ENCODE measurements around the gene LIF. TPM values are rescaled to one million over a fixed set of nuclear protein-coding genes. Genes with fewer than 3 reads are reported as not detected.

Gene LIF
- not detected for polyA plus RNA-seq (ENCODE audit: low read depth in 6 of 6)

GRCh38 chr22:30245985-30246813 is at the start of gene LIF:
Gene LIF (minus strand): TSS chr22:30246759. CDS start chr22:30246695, 64 bp downstream.
- Mint-ChIP-seq H3K36me3 (peaks cover 0 to 8% of the 10 kb centered on the region in 2 donors), H3K27ac (peak within 1 kb of the TSS in 1 of 6 donors; percentile 71), H3K27me3 (peaks cover 28 to 60% (median 47%) of the 10 kb centered on the region in 3 donors), H3K4me1 (peaks cover 19 to 28% (median 22%) of the 10 kb centered on the region in 3 donors), H3K4me3 (peak within 1 kb of the TSS; percentile 65 to 84 (median 78)), H3K9me3 (no peaks in the 10 kb centered on the region)
- peak; percentile 23 for DNase-seq
- peak; percentile 88 to 89 for ATAC-seq (ENCODE audit: low read depth in 2 of 2)

- H3K4me3 Mint-ChIP-seq, result no peak overlapping the region
- H3K4me1 Mint-ChIP-seq, result peaks cover 29 to 41% (median 36%) of the 10 kb centered on the region in 3 donors
- DNase-seq, result no peak
- H3K36me3 Mint-ChIP-seq, result peaks cover 5 to 16% of the 10 kb centered on the region in 2 donors
- H3K27me3 Mint-ChIP-seq, result no peaks in the 10 kb centered on the region
- ATAC-seq (ENCODE audit: low read depth in 2 of 2), result no peak
- H3K27ac Mint-ChIP-seq, result peak overlapping the region in 1 of 6 donors; percentile 70
- H3K9me3 Mint-ChIP-seq, result no peaks in the 10 kb centered on the region
Observed at GRCh38 chr22:30296324-30296723, 49.8 kb upstream of the LIF start.

GRCh38 chr22:30295576-30295975 is 49.0 kb upstream of the LIF start:
- Mint-ChIP-seq H3K36me3 (peaks cover 5 to 16% of the 10 kb centered on the region in 2 donors), H3K27ac (peak overlapping the region in 2 of 6 donors; percentile 52 to 83), H3K9me3 (no peaks in the 10 kb centered on the region), H3K4me3 (no peak overlapping the region), H3K4me1 (peaks cover 25 to 39% (median 36%) of the 10 kb centered on the region in 3 donors), H3K27me3 (no peaks in the 10 kb centered on the region)
- DNase-seq, result no peak
- no peak for ATAC-seq (ENCODE audit: low read depth in 2 of 2)

GRCh38 chr22:30294830-30295229 is 48.3 kb upstream of the LIF start:
- Mint-ChIP-seq H3K36me3 (peaks cover 5 to 16% of the 10 kb centered on the region in 2 donors), H3K9me3 (no peaks in the 10 kb centered on the region), H3K27me3 (no peaks in the 10 kb centered on the region), H3K4me1 (peaks cover 30 to 40% (median 39%) of the 10 kb centered on the region in 3 donors), H3K4me3 (no peak overlapping the region), H3K27ac (no peak overlapping the region)
- DNase-seq, result no peak
- no peak for ATAC-seq (ENCODE audit: low read depth in 2 of 2)

GRCh38 chr22:30294066-30294465 is 47.5 kb upstream of the LIF start:
- Mint-ChIP-seq H3K27ac (peak overlapping the region in 2 of 6 donors; percentile 23 to 82), H3K36me3 (peaks cover 5 to 16% of the 10 kb centered on the region in 2 donors)

GRCh38 chr22:30293026-30293425 is 46.5 kb upstream of the LIF start:
- ATAC-seq (ENCODE audit: low read depth in 2 of 2), result no peak
- Mint-ChIP-seq H3K36me3 (peaks cover 5 to 16% of the 10 kb centered on the region in 2 donors), H3K9me3 (no peaks in the 10 kb centered on the region), H3K27ac (peak overlapping the region in 3 of 6 donors; percentile 42 to 63 (median 53)), H3K4me3 (no peak overlapping the region), H3K4me1 (peaks cover 27 to 44% (median 37%) of the 10 kb centered on the region in 3 donors), H3K27me3 (no peaks in the 10 kb centered on the region)
- DNase-seq, result no peak

More at GRCh38 chr22:30294066-30294465, 47.5 kb upstream of the LIF start:
- H3K27me3 Mint-ChIP-seq, result no peaks in the 10 kb centered on the region
- H3K9me3 Mint-ChIP-seq, result no peaks in the 10 kb centered on the region
- DNase-seq (no peak), ATAC-seq (ENCODE audit: low read depth in 2 of 2) (no peak)
- peaks cover 30 to 44% (median 41%) of the 10 kb centered on the region in 3 donors for H3K4me1 Mint-ChIP-seq
- no peak overlapping the region for H3K4me3 Mint-ChIP-seq

GRCh38 chr22:30292069-30292970 is 45.8 kb upstream of the LIF start:
- H3K27ac Mint-ChIP-seq, result peak overlapping the region in 3 of 6 donors; percentile 42 to 82 (median 61)
- ATAC-seq (ENCODE audit: low read depth in 2 of 2) (no peak), DNase-seq (no peak)
- peaks cover 30 to 47% (median 40%) of the 10 kb centered on the region in 3 donors for H3K4me1 Mint-ChIP-seq
- H3K27me3 Mint-ChIP-seq, result no peaks in the 10 kb centered on the region
- no peaks in the 10 kb centered on the region for H3K9me3 Mint-ChIP-seq
- H3K4me3 Mint-ChIP-seq, result no peak overlapping the region
- peaks cover 5 to 16% of the 10 kb centered on the region in 2 donors for H3K36me3 Mint-ChIP-seq

- peak overlapping the region in 5 of 6 donors; percentile 20 to 80 (median 56) for H3K27ac Mint-ChIP-seq
- ATAC-seq (ENCODE audit: low read depth in 2 of 2) (no peak), DNase-seq (no peak)
- H3K36me3 Mint-ChIP-seq, result peaks cover 5 to 16% of the 10 kb centered on the region in 2 donors
- H3K9me3 Mint-ChIP-seq, result no peaks in the 10 kb centered on the region
- H3K4me1 Mint-ChIP-seq, result peaks cover 31 to 42% (median 40%) of the 10 kb centered on the region in 3 donors
- H3K27me3 Mint-ChIP-seq, result no peaks in the 10 kb centered on the region
- peak overlapping the region in 4 of 8 donors; percentile 23 to 90 (median 58) for H3K4me3 Mint-ChIP-seq
Observed at GRCh38 chr22:30291058-30291892, 44.7 kb upstream of the LIF start.

GRCh38 chr22:30290342-30291057 is 43.9 kb upstream of the LIF start:
- no peaks in the 10 kb centered on the region for H3K9me3 Mint-ChIP-seq
- no peak for ATAC-seq (ENCODE audit: low read depth in 2 of 2)
- peaks cover 31 to 42% (median 40%) of the 10 kb centered on the region in 3 donors for H3K4me1 Mint-ChIP-seq
- H3K27me3 Mint-ChIP-seq, result no peaks in the 10 kb centered on the region
- peak overlapping the region in 5 of 6 donors; percentile 86 to 94 (median 89) for H3K27ac Mint-ChIP-seq
- no peak for DNase-seq
- H3K36me3 Mint-ChIP-seq, result peaks cover 5 to 16% of the 10 kb centered on the region in 2 donors
- peak overlapping the region; percentile 85 to 96 (median 93) for H3K4me3 Mint-ChIP-seq

GRCh38 chr22:30289980-30290313 is 43.4 kb upstream of the LIF start:
- Mint-ChIP-seq H3K27me3 (no peaks in the 10 kb centered on the region), H3K27ac (peak overlapping the region; percentile 86 to 94 (median 90)), H3K9me3 (no peaks in the 10 kb centered on the region), H3K4me3 (peak overlapping the region; percentile 85 to 96 (median 93)), H3K4me1 (peaks cover 31 to 42% (median 40%) of the 10 kb centered on the region in 3 donors), H3K36me3 (peaks cover 5 to 20% of the 10 kb centered on the region in 2 donors)
- DNase-seq (no peak), ATAC-seq (ENCODE audit: low read depth in 2 of 2) (peak; percentile 23 to 24)

GRCh38 chr22:30289141-30289979 is 42.8 kb upstream of the LIF start, which contains the start of gene CASTOR1:
Gene CASTOR1 (minus strand): TSS chr22:30289505. CDS start chr22:30289497, 8 bp downstream.
- Mint-ChIP-seq H3K9me3 (no peaks in the 10 kb centered on the region), H3K4me1 (peaks cover 31 to 42% (median 40%) of the 10 kb centered on the region in 3 donors), H3K4me3 (peak within 1 kb of the TSS; percentile 85 to 96 (median 93)), H3K27me3 (no peaks in the 10 kb centered on the region), H3K27ac (peak within 1 kb of the TSS; percentile 86 to 94 (median 90)), H3K36me3 (peaks cover 5 to 26% of the 10 kb centered on the region in 2 donors)
- peak; percentile 75 to 76 for ATAC-seq (ENCODE audit: low read depth in 2 of 2)
- peak; percentile 83 for DNase-seq

Data from naive B cell (primary cell).